Measurements from ENCODE around the gene NECAB3. TPM values are rescaled to one million over a fixed set of nuclear protein-coding genes. Genes with fewer than 3 reads are reported as not detected.
A peak's percentile ranks its signal among the peaks of the same experiment; 100 is the strongest.

The NECAB3 gene
- total RNA-seq, 1 donor from 2014 or later, result 26.9 TPM

- H3K4me3 ChIP-seq (ENCODE audit: low read depth, low read length), result peak overlapping the region; percentile 49
- no peak for TF ChIP-seq CTCF (conservative IDR thresholded peaks at IDR 0.05; ENCODE audit: low read depth, low read length)
- no peak for DNase-seq (ENCODE audit: low read depth)
These were observed 10.5 kb upstream of the NECAB3 start for GRCh38 chr20:33684533-33685327.

GRCh38 chr20:33681728-33682353 is 7.6 kb upstream of the NECAB3 start:
- H3K4me3 ChIP-seq (ENCODE audit: low read depth, low read length), result no peak overlapping the region
- DNase-seq (ENCODE audit: low read depth), result no peak
- TF ChIP-seq CTCF (conservative IDR thresholded peaks at IDR 0.05; ENCODE audit: low read depth, low read length), result no peak

GRCh38 chr20:33681288-33681687 is 7.1 kb upstream of the NECAB3 start:
- TF ChIP-seq CTCF (conservative IDR thresholded peaks at IDR 0.05; ENCODE audit: low read depth, low read length), result no peak
- no peak for DNase-seq (ENCODE audit: low read depth)
- H3K4me3 ChIP-seq (ENCODE audit: low read depth, low read length), result no peak overlapping the region

- DNase-seq (ENCODE audit: low read depth), result no peak
- no peak overlapping the region for H3K4me3 ChIP-seq (ENCODE audit: low read depth, low read length)
- no peak for TF ChIP-seq CTCF (conservative IDR thresholded peaks at IDR 0.05; ENCODE audit: low read depth, low read length)
These were observed 6.5 kb upstream of the NECAB3 start for GRCh38 chr20:33680686-33681085.

- TF ChIP-seq CTCF (conservative IDR thresholded peaks at IDR 0.05; ENCODE audit: low read depth, low read length), result no peak
- no peak for DNase-seq (ENCODE audit: low read depth)
- H3K4me3 ChIP-seq (ENCODE audit: low read depth, low read length), result no peak overlapping the region
These were observed 5.7 kb upstream of the NECAB3 start for GRCh38 chr20:33679758-33680485.

GRCh38 chr20:33677991-33678702 is 3.9 kb upstream of the NECAB3 start:
- DNase-seq (ENCODE audit: low read depth), result no peak
- no peak for TF ChIP-seq CTCF (conservative IDR thresholded peaks at IDR 0.05; ENCODE audit: low read depth, low read length)
- no peak overlapping the region for H3K4me3 ChIP-seq (ENCODE audit: low read depth, low read length)

All from epithelial cell of proximal tubule (primary cell).